Pons (tissue), 1 donor: ENCODE results near the gene TEX19.
"Not testable (repeated sequence)": the region's sequence is repeated elsewhere in the genome, so short reads cannot be mapped to it uniquely, and the experiment has no call there.

Experiments
- DNase-seq: peaks from one replicate; pipeline ENCODE4 v3.0.0-alpha.2; 2016; ENCODE audit warnings: low spot score

Gene TEX19

GRCh38 chr17:82356845-82357355 lies 2.1 kb upstream of the TEX19 start:
- DNase-seq = no peak

DNA sequence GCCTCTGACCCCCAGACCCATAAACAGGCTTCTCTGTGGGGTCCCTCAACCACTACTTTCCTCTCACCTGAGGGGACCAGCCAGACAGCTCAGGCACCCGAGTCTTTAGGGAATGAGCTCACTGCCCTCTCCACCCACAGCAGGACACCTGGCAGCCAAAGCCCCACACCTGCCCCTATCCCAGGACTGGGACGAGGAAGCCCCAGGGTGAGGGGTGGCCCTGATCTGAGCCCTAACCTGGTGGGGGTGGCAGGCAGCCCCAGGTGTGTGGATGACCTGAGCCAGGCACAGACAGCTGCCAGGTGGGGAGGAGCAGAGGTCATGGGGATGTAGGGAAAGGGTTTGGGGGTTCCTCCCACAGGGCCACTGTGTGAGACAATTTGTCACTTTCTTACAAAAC lies 1.7 kb upstream of the TEX19 start:
- no peak for DNase-seq

DNA sequence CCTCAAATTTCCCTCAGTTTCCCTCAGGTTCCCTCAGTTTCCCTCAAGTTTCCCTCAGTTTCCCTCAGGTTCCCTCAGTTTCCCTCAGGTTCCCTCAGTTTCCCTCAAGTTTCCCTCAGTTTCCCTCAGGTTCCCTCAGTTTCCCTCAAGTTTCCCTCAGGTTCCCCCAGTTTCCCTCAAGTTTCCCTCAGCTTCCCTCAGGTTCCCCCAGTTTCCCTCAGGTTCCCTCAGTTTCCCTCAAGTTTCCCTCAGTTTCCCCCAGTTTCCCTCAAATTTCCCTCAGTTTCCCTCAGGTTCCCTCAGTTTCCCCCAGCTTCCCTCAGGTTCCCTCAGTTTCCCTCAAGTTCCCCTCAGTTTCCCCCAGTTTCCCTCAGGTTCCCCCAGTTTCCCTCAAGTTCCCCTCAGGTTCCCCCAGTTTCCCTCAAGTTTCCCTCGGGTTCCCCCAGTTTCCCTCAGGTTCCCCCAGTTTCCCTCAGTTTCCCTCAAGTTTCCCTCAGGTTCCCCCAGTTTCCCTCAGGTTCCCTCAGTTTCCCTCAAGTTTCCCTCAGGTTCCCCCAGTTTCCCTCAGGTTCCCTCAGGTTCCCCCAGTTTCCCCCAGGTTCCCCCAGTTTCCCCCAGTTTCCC lies 516 bp downstream of the TEX19 start:
- not testable (repeated sequence) for DNase-seq

- DNase-seq = no peak
Measured at GRCh38 chr17:82361885-82362633, 3.0 kb downstream of the TEX19 start.

- no peak for DNase-seq
Measured at GRCh38 chr17:82365606-82366295, 6.7 kb downstream of the TEX19 start.

DNA sequence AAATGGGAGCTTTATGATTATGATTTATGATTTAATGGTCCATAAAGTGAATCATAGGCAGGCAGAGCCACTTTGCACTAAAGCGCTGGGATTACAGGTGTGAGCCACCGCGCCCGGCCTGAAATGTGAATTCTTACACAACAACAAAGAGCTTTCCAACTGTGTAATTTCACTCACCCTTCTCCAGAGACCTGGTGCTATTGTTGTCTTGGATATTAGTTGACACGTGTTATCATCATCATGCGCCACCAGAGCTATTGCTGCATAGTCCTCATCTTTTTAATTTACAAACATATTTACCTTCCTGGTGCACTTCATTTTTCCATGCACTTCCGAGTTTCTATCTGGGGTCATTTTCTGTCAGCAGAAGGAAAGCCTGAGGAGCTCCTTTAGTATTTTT lies 7.7 kb downstream of the TEX19 start:
- DNase-seq = no peak

GRCh38 chr17:82367724-82368524 lies 8.9 kb downstream of the TEX19 start:
- DNase-seq = no peak

DNA sequence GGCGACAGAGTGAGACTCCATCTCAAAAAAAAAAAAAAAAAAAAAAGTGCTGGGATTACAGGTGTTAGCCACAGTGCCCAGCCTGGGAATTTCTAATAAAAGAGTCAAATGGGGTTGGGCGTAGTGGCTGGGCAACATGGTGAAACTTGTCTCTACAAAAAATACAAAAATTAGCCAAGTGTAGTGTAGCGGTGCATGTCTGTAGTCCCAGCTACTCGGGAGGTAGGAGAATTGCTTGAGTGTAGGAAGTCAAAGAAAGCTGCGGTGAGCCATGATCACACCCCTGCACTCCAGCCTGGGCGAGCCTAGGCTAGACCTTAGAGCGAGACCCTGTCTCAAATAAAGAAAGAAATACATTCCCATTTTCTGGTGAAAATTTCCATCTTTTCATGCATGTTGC lies 10.2 kb downstream of the TEX19 start:
- DNase-seq = no peak

DNA sequence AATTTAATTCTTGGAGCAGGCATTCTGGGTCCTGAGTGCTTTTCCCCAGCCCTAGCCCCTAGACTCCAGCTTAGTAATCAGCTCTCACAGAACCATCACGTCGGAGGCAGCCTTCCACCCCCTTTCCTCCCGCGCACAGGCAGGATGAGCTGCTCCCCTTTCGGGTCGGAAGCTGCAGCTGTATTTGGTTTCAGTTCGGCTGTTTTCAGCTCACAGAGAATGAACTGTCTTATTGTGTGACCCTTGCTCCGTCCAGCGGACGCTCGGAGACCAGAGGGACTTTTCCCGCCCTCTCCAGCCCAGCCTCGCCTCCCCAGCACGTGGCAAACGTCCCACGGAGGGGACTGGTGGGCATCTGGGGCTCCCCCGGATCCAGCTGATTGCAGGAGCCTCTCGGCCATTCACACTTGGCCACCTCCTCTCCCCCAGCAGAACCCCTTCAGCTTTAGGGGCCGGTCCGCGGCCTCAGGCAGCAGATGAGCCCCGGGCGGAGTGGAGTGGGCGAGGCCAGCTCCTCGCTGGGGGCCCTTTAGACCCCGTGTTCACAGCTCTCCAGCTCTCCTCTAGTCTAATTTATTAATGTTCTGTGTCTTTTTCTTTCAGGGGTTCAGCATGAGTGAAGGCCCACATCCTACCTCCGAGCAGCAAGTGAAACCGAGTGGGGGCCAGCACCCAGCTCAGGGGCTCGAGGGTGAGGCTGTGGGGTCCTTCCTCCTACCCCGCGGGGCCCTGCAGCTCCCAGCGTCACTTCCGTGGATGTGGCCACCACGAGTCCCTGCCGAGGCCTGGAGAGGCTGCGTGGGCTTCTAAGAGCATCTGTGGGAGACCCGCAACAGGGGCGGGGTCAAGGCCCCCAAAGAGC lies 11.7 kb downstream of the TEX19 start:
- peak; percentile 12 for DNase-seq

DNA sequence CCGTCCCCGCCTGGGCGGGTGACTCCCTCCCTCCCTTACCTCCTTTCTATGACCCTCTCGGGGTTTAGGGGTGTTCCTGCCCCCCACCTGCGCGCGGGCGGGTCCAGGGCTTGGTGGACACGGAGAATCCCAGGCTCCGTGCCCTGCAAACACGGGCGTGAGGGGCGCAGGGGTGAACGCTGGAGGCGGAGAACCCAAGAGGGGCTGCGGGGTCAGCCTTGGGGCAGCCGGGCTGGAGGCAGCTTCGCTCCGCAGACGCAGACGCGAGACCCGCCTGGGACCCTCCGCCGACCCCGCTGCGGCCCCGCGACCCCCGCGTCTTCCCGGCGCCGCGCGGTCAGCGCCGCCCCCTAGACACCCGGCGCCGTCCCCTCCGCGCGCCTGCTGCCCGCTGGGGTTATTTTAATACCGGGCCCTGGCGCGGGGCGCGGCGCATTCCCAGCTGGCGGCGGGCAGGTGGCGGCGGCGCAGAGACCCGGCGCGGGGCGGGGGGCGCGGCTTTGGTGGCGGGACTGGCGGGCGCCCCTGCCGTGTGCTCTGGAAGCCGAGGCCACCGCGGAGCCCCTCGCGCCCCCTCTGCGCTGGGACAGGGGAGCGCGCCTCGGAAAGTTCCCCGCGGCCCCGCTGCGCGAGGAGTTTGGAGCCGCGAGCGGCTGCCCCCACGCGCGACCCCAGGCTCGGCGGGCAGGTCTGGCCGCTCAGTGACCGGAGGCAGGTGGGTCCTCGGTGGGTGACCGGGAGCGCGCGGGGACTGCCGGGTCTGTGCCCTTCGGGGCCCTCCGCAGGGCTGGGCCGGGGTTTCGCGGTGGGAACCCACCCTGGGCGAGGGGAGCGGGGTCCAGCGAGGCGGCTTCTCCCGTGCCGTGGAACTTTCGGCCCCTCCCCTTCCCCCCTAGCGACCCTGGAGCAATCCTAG lies 12.5 kb downstream of the TEX19 start, which contains the start of gene UTS2R:
UTS2R (plus strand) TSS at position 433 of the 916 bp plus-strand sequence. CDS start 2,560 bp downstream, outside the sequence.
- no peak for DNase-seq

DNA sequence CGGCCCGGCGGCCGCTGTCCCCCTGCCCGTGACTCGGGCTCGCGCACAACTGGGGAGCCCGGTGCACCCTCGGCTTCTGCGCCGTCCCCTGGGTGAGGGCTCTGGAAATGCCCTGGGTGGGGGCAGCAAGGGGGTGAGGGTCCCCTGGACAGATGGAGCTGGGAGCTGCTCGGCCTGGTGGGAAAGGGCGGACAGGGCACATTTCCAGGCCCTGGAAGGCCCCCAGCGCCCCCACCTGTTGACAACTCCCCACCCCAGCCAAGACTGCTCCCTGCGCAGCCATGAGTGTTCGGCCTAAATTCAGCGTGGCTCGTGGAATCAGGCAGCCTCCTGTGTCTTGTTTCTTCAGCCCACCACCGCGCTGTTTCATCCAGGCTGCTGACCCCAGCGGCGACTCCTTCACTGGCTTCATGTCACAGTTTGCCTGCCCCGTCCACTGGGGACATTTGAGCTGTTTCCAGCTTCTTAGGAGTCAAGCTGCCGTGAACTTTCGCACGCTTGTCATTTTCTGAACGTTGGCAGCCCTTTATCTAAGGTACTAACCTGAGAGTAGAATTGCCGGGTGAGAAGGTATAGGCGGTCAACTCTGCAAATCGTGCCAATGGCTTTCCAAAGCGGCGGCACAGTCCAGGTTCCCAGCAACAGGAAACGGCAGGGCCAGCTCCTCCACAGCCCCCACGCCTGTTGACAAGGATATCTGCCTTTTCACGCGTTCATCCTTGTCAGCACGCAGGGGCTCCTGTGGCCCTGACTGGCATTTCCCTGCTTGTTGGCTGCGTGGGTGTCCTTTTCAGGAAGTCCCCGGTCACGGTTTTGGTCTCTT lies 13.4 kb downstream of the TEX19 start:
- no peak for DNase-seq

DNA sequence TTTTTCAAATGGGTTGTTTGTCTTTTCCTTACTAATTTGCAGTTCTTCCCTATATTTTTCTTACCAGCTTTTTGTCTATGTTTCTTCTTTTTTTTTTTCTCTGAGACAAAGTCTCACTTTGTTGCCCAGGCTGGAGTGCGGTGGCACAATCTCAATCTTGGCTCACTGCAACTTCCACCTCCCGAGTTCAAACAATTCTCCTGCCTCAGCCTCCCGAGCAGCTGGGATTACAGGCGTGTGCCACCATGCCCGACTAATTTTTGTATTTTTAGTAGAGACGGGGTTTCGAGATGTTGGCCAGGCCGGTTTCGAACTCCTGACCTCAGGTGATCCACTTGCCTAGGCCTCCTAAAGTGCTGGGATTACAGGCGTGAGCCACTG lies 14.0 kb downstream of the TEX19 start:
- DNase-seq = not testable (repeated sequence)

GRCh38 chr17:82373731-82374625 lies 14.9 kb downstream of the TEX19 start:
- DNase-seq = no peak

- no peak for DNase-seq
Measured at GRCh38 chr17:82374626-82375331, 15.7 kb downstream of the TEX19 start.

- DNase-seq = no peak
Measured at GRCh38 chr17:82375359-82376041, 16.5 kb downstream of the TEX19 start.

GRCh38 chr17:82376042-82376730 lies 17.1 kb downstream of the TEX19 start:
- no peak for DNase-seq
